Nephron progenitor cell (in vitro differentiated cells): ENCODE results near the gene MSLN.

Source experiments
- DNase-seq: peaks from one replicate; pipeline ENCODE4 v3.0.0; 2021
- H3K27ac Mint-ChIP-seq: 2 replicates; pipeline ENCODE4 v1.8.0; 2021; ENCODE audit warnings: mild to moderate bottlenecking, moderate library complexity, mixed read lengths
- H3K27me3 Mint-ChIP-seq: 2 replicates; pipeline ENCODE4 v1.8.0; 2021; ENCODE audit warnings: mild to moderate bottlenecking, low read depth, mixed read lengths; ENCODE audit not compliant: poor library complexity
- H3K36me3 Mint-ChIP-seq: 2 replicates; pipeline ENCODE4 v1.8.0; 2021; ENCODE audit warnings: low read depth, mixed read lengths
- H3K4me1 Mint-ChIP-seq: 2 replicates; pipeline ENCODE4 v1.8.0; 2021; ENCODE audit warnings: mixed read lengths
- H3K4me3 Mint-ChIP-seq: 2 replicates; pipeline ENCODE4 v1.8.0; 2021; ENCODE audit warnings: mild to moderate bottlenecking, moderate library complexity, mixed read lengths
- H3K9me3 Mint-ChIP-seq: 2 replicates; pipeline ENCODE4 v1.8.0; 2021; ENCODE audit warnings: mild to moderate bottlenecking, moderate library complexity, mixed read lengths
- TF ChIP-seq, protein P1 (sequence below): fragments of 200-600 bp; sonication (generic); IDR thresholded peaks from 2 replicates; pipeline ENCODE4 v1.5.0; 2021; ENCODE audit warnings: antibody characterized with exemption

The MSLN gene

GRCh38 chr16:792221-792995 is 31.9 kb downstream of the MSLN start:
- peaks cover 8% of the 10 kb centered on the region for H3K36me3 Mint-ChIP-seq
- peaks cover 3% of the 10 kb centered on the region for H3K4me1 Mint-ChIP-seq
- H3K4me3 Mint-ChIP-seq = no peak overlapping the region
- no peaks in the 10 kb centered on the region for H3K9me3 Mint-ChIP-seq
- DNase-seq = no peak
- TF ChIP-seq, protein P1, sequence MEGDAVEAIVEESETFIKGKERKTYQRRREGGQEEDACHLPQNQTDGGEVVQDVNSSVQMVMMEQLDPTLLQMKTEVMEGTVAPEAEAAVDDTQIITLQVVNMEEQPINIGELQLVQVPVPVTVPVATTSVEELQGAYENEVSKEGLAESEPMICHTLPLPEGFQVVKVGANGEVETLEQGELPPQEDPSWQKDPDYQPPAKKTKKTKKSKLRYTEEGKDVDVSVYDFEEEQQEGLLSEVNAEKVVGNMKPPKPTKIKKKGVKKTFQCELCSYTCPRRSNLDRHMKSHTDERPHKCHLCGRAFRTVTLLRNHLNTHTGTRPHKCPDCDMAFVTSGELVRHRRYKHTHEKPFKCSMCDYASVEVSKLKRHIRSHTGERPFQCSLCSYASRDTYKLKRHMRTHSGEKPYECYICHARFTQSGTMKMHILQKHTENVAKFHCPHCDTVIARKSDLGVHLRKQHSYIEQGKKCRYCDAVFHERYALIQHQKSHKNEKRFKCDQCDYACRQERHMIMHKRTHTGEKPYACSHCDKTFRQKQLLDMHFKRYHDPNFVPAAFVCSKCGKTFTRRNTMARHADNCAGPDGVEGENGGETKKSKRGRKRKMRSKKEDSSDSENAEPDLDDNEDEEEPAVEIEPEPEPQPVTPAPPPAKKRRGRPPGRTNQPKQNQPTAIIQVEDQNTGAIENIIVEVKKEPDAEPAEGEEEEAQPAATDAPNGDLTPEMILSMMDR = no peak
- H3K27me3 Mint-ChIP-seq = no peaks in the 10 kb centered on the region
- H3K27ac Mint-ChIP-seq = no peak overlapping the region

DNA sequence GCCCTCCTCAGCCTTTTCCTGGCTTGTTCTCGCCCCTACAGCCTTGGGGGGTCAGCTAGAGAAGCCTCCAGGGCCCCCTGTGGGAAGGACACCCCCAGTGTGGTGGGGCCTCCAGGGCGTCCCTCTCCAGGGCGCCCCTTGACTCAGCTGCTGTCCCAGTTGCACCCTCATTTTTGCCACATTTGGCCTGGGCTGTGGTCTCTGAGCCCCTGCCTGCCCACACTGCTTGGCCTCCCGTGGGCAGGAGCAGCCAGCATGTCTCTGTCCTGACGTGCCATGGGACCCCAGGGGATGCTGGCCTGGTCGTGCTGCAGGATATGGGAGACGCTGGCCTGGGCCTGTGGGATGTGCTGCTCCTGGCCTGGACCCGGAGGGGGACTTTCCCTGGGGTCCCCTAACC is 32.9 kb downstream of the MSLN start:
- H3K27me3 Mint-ChIP-seq = peaks cover under 1% of the 10 kb centered on the region
- no peak for DNase-seq
- H3K4me3 Mint-ChIP-seq = no peak overlapping the region
- no peak overlapping the region for H3K27ac Mint-ChIP-seq
- H3K9me3 Mint-ChIP-seq = no peaks in the 10 kb centered on the region
- H3K4me1 Mint-ChIP-seq = no peaks in the 10 kb centered on the region
- peaks cover 16% of the 10 kb centered on the region for H3K36me3 Mint-ChIP-seq
- TF ChIP-seq, protein P1 = no peak

GRCh38 chr16:794091-794822 is 33.7 kb downstream of the MSLN start:
- DNase-seq = no peak
- Mint-ChIP-seq H3K27ac (no peak overlapping the region), H3K36me3 (peaks cover 17% of the 10 kb centered on the region), H3K4me1 (no peaks in the 10 kb centered on the region), H3K4me3 (no peak overlapping the region), H3K9me3 (no peaks in the 10 kb centered on the region), H3K27me3 (peaks cover 9% of the 10 kb centered on the region)
- TF ChIP-seq, protein P1 = no peak

GRCh38 chr16:794853-795466 is 34.4 kb downstream of the MSLN start:
- H3K36me3 Mint-ChIP-seq = peaks cover 17% of the 10 kb centered on the region
- no peak overlapping the region for H3K27ac Mint-ChIP-seq
- peaks cover 11% of the 10 kb centered on the region for H3K27me3 Mint-ChIP-seq
- H3K4me3 Mint-ChIP-seq = no peak overlapping the region
- no peaks in the 10 kb centered on the region for H3K4me1 Mint-ChIP-seq
- no peaks in the 10 kb centered on the region for H3K9me3 Mint-ChIP-seq
- no peak for DNase-seq
- TF ChIP-seq, protein P1 = no peak

GRCh38 chr16:795580-796229 is 35.2 kb downstream of the MSLN start:
- no peak for DNase-seq
- Mint-ChIP-seq H3K27ac (no peak overlapping the region), H3K4me1 (no peaks in the 10 kb centered on the region), H3K4me3 (no peak overlapping the region), H3K36me3 (peaks cover 17% of the 10 kb centered on the region), H3K9me3 (no peaks in the 10 kb centered on the region), H3K27me3 (peaks cover 11% of the 10 kb centered on the region)
- TF ChIP-seq, protein P1 = no peak
